NCI-H2196 (cell line): ENCODE data around the gene NSFL1C.

Experiments
- DNase-seq: peaks from one replicate; lab custom pipeline; 2025; ENCODE audit not compliant: unreplicated experiment; lab: John Stamatoyannopoulos, UW

The NSFL1C gene

GRCh38 chr20:1394686-1395085 is 72.0 kb downstream of the NSFL1C start:
- no peak for DNase-seq

GRCh38 chr20:1393507-1393882 is 73.2 kb downstream of the NSFL1C start:
- DNase-seq: no peak

- DNase-seq: peak; percentile 93
Measured at GRCh38 chr20:1392693-1393506, 73.7 kb downstream of the NSFL1C start, which contains the start of gene FKBP1A. Gene FKBP1A (minus strand): TSS chr20:1393054. CDS start chr20:1392998, 56 bp downstream.

- DNase-seq: no peak
Measured at GRCh38 chr20:1392443-1392692, 74.3 kb downstream of the NSFL1C start.
